ENCODE measurements around the gene CHST11. TPM values are rescaled to one million over a fixed set of nuclear protein-coding genes. Genes with fewer than 3 reads are reported as not detected.

CHST11 gene
- 13.0 TPM for total RNA-seq

GRCh38 chr12:104456417-104456949 lies at the start of gene CHST11:
TSS of gene CHST11 (plus strand) at chr12:104456948.

Other genes with a start within 250 kb of the CHST11 start
- 66.8 TPM for gene TXNRD1, start 241.2 kb upstream of the CHST11 start, total RNA-seq
- 12.6 TPM for gene EID3, start 153.2 kb upstream of the CHST11 start, total RNA-seq